ENCODE results near the gene ENTPD2. TPM values are rescaled to one million over a fixed set of nuclear protein-coding genes. Genes with fewer than 3 reads are reported as not detected.

The ENTPD2 gene
- total and polyA plus RNA-seq, 9 of the 15 experiments (the other 6 are each of a cell fraction or from before 2014, with no cell fraction given), result 0.04 to 0.60 (median 0.14) TPM; not detected in 4

GRCh38 chr9:137086531-137087408 lies 32.9 kb upstream of the ENTPD2 start, which contains the start of gene MAN1B1 (continued):
- 0 out of 2 replicates have a peak, but pooled peaks have one; percentile 13 for TF ChIP-seq ZNF384 (IDR thresholded peaks at IDR 0.05; ENCODE audit: low read depth, low read length)
- TF ChIP-seq ZFP91 (CRISPR knock-in tag; IDR thresholded peaks at IDR 0.05), result no peak
- peak; percentile 77 for TF ChIP-seq L3MBTL2 (IDR thresholded peaks at IDR 0.05)
- TF ChIP-seq TAF1 (IDR thresholded peaks at IDR 0.05; ENCODE audit: control insufficient read depth, extremely low read depth, insufficient read depth, low read length, severe bottlenecking), result peak; percentile 69
- TF ChIP-seq BMI1 (IDR thresholded peaks at IDR 0.05; ENCODE audit: low read length), result peak; percentile 88
- peak; percentile 36 for TF ChIP-seq RBM25 (IDR thresholded peaks at IDR 0.05; ENCODE audit: low read depth, low read length, severe bottlenecking)
- TF ChIP-seq VEZF1 (CRISPR knock-in tag; IDR thresholded peaks at IDR 0.05), result peak; percentile 47
- TF ChIP-seq CXXC5 (CRISPR knock-in tag; IDR thresholded peaks at IDR 0.05), result peak; percentile 96
- no peak for TF ChIP-seq COPS2 (conservative IDR thresholded peaks at IDR 0.05)
- TF ChIP-seq, protein P1, sequence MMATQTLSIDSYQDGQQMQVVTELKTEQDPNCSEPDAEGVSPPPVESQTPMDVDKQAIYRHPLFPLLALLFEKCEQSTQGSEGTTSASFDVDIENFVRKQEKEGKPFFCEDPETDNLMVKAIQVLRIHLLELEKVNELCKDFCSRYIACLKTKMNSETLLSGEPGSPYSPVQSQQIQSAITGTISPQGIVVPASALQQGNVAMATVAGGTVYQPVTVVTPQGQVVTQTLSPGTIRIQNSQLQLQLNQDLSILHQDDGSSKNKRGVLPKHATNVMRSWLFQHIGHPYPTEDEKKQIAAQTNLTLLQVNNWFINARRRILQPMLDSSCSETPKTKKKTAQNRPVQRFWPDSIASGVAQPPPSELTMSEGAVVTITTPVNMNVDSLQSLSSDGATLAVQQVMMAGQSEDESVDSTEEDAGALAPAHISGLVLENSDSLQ (IDR thresholded peaks at IDR 0.05), result peak; percentile 94
- no peak for TF ChIP-seq TEAD2 (tag; IDR thresholded peaks at IDR 0.05)
- TF ChIP-seq, protein P2, sequence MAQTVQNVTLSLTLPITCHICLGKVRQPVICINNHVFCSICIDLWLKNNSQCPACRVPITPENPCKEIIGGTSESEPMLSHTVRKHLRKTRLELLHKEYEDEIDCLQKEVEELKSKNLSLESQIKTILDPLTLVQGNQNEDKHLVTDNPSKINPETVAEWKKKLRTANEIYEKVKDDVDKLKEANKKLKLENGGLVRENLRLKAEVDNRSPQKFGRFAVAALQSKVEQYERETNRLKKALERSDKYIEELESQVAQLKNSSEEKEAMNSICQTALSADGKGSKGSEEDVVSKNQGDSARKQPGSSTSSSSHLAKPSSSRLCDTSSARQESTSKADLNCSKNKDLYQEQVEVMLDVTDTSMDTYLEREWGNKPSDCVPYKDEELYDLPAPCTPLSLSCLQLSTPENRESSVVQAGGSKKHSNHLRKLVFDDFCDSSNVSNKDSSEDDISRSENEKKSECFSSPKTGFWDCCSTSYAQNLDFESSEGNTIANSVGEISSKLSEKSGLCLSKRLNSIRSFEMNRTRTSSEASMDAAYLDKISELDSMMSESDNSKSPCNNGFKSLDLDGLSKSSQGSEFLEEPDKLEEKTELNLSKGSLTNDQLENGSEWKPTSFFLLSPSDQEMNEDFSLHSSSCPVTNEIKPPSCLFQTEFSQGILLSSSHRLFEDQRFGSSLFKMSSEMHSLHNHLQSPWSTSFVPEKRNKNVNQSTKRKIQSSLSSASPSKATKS (CRISPR knock-in tag; IDR thresholded peaks at IDR 0.05), result no peak
- TF ChIP-seq MTA3 (IDR thresholded peaks at IDR 0.05; ENCODE audit: borderline replicate concordance), result peak; percentile 56; the same call in 1 of the 2 replicates
- no peak for TF ChIP-seq ZSCAN29 (IDR thresholded peaks at IDR 0.05)
- TF ChIP-seq ZNF75A (CRISPR knock-in tag; IDR thresholded peaks at IDR 0.05), result no peak
- TF ChIP-seq E2F1 (CRISPR knock-in tag; IDR thresholded peaks at IDR 0.05), result peak; percentile 78; the same call in 1 of the 2 replicates
- 0 out of 2 replicates have a peak, but pooled peaks have one; percentile 11 for TF ChIP-seq NFRKB (IDR thresholded peaks at IDR 0.05; ENCODE audit: low read depth)
- TF ChIP-seq MAFK (IDR thresholded peaks at IDR 0.05; ENCODE audit: low read length), result no peak
- TF ChIP-seq SLC30A9 (CRISPR knock-in tag; IDR thresholded peaks at IDR 0.05), result no peak
- peak; percentile 51; the same call in 1 of the 2 replicates for TF ChIP-seq FOXP1 (CRISPR knock-in tag; IDR thresholded peaks at IDR 0.05)
- peak; percentile 74 for TF ChIP-seq SUPT5H (IDR thresholded peaks at IDR 0.05)

Measured in K562 (cell line).